CD4-positive, alpha-beta T cell treated with Interleukin-10 for 1 hour (primary cell): Measurements from ENCODE around the gene EED.
A peak's percentile ranks its signal among the peaks of the same experiment; 100 is the strongest.
"Not testable (repeated sequence)": the region's sequence is repeated elsewhere in the genome, so short reads cannot be mapped to it uniquely, and the experiment has no call there.

Experiments used
- DNase-seq: peaks from one replicate; pipeline ENCODE4 v3.0.0-alpha.2; 2020

Gene EED

DNA sequence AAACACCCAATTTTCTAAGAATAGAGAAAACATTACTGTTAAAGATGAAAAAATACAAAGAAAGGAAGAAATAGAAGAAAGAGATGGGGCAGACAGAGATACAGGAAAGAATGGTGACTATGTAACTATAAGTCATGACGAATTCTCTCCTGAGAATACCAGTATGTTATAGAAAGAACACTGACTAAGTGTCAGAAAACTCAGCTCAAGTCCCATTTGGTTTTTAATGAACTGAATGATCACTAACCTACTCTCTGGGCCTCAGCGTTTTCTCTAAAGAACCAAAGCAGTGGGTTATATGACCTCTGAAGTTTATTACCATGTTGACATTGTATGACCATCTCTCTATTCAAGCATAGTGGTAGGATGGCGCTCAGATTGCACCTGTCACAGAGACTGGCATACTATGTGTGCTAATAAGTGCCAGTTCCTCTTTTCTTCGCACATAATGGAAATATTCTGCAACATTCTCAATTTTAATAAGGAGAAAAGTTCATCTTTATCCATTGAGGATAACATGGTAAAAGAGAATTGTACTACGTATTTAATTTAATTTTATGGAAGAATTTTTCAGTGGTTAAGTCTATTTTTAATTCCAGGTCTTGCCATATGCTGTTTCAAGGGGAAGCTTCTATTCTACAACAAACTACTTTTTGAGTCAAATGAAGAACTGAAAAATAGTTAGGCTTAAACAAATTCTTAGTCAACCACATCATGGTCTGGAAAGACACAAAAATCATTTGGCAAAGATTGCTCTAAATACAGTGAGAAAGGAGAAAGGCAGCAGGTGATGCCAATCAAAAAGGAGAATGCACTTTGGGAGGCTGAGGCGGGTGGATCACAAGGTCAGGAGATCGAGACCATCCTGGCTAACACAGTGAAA lies 25.0 kb upstream of the EED start:
- DNase-seq, result no peak

DNA sequence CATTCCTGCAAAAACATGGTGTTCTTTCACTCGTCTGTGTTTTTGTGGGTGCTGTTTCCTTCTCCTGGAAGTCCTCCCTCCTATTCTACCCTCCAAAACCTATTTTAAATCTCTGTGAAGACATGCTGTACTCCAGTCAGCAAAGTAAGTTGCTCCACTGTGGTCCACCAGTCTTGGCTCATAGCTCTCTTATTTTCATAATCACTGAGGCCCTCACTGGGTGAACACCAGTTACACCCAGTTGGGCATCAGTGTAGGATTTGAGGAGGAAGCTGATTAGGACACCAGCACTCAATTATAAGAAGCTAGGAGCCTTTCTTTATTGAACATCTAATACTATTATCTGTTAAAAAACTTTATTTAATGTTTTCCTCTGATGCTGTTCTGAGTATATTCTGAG lies 23.9 kb upstream of the EED start:
- no peak for DNase-seq

DNA sequence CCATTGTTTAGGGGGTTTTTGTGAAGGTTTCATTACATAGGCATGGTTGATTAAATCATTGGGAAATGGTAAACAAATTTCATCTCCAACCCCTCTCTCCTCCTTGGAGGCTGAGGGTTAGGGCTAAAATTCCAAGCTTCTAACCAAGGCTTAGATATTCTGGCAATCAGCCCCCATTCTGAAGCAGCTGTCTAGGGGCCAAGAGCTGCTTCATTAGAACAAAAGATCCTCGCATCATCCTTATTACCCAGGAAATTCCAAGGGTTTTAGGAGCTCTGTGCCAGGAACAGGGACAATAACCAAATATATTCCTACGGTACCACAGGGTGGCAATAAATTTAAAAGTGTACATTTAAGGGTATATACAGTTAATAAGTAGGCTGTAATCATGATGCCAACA lies 22.5 kb upstream of the EED start:
- no peak for DNase-seq

DNA sequence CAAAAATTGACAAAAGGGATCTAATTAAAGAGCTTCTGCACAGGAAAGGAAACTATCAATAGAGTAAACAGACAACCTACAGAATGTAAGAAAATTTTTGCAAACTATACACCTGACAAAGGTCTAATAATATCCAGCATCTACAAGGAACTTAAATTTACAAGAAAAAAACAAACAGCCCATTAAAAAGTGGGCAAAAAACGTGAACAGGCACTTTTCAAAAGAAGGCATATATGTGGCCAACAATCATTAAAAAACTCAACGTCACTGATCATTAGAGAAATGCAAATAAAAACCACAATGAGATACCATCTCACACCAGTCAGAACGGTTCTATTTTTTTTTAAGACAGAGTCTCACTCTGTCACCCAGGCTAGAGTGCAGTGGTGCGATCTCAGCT lies 20.0 kb upstream of the EED start:
- DNase-seq, result not testable (repeated sequence)

DNA sequence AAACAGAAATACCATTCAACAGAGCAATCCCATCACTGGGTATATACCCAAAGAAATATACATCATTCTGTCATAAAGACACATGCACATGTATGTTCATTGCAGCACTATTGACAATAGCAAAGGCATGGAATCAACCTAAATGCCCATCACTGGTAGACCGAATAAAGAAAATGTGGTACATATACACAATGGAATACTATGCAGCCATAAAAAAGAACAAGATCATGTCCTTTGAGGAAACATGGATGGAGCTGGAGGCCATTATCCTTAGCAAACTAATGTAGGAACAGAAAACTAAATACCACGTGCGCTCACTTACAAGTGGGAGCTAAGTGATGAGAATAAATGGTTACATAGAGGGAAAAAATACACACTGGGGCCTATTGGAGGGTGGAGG lies 19.2 kb upstream of the EED start:
- DNase-seq, result not testable (repeated sequence)

DNA sequence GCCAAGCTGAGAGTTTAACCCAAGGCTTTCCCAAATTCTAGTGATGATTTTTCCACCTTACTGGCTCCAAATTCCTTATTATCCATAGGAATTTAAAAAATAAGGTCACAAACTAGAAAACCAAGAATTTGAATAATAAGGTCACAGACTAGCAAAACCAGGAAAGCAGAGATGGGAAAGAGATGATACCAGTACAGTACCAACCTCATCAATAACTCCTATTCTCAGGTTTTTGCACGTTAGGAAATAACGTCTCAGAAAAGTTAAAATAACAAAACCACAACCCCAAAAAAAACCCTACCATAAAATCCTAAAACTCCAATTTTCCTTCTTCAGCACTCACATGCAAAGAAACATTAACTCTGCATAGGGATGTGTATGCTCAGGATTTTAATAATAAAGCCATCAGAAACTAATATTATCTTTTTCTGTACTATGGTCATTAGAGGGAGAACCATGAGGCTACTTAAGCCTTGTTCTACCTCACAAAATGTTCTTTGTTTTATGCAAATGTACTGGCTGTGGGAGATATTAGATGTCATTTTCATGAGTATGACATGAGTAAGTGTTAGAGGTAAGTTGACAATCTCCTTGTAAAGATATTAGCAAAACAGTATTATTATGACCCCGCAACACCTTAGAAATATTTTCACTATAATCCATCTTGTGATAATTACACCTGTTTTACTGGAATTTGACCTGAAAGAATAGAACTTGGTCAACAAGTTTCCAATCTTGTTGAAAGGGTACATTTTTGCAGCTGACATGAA lies 16.1 kb upstream of the EED start:
- no peak for DNase-seq

DNA sequence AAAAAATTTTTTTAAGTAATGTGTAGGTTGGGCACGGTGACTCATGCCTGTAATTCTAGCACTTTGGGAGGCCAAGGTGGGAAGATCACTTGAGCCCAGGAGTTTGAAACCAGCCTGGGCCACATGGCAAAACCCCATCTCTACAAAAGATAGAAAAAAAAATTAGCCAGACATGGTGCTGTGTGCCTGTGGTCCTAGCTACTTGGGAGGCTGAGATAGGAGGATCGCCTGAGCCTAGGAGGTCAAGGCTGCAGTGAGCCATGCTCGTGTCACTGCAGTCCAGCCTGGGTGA lies 15.6 kb upstream of the EED start:
- not testable (repeated sequence) for DNase-seq

DNA sequence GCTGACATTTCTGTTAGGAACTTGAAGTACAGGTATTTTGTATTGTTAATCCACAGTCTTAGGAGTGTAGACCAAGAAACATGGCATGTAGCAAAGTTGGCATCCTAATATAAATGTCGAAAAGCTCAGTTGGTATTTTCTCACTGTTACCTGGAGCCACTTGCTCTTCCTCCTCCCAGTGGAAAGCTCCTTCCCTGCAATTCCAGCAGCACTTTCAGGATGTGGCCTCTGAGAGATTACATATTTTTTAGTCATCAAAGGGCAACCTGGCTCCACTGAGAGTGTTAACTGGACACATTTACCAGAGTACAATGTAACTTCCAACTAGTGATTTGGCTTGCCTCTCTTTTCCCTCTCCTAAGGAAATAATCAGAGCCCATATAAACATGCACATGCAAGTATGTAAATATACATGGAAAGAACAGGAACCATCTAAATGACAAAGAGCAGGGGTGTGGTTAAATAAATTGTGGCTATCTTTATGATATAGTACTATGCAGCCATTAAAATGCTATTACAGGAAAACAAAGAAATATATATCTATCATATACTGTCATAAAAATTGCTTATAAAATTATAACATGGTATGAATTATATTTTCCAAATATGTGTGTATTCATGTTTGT lies 14.3 kb upstream of the EED start:
- DNase-seq, result no peak

DNA sequence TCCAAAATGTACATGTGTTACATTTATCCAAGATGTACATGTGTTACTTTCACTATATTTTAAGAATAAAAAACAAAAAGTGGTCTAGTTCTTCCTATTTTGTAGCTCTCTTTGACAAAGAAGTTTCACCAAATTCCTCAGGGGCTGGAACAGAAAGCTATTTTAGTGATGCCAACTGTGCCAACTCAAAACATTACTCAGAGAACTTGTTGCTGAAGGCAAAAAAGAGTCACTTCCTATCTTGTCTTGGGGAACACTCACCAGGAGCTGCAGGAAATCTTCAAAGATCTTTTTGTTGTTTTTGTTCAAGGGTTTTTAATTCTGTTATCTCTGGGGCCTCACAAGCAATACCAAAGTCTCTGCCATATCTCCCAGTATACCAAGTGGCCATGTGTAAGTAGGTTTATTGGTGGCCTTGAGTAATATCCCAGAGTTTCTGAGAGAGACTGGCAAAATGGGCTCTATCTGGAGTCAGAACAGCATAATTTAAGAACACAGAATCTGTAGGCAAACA lies 13.6 kb upstream of the EED start:
- no peak for DNase-seq

DNA sequence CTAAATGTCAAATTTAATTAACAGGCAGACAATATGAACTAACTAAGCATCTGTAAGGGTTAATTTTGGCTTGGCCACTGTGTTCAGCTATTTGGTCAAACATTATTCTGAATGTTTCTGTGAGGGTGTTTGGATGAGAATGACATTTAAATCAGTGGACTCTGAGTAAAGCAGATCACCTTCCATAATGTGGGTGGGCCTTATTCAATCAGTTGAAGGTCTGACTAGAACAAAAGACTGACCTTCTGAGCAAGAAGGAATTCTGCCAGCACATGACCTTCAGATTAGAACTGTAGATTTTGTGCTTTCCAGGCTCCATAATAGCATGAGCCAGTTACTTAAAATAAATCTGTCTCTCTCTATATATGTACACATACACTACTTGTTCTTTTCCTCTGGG lies 12.0 kb upstream of the EED start:
- DNase-seq, result no peak

DNA sequence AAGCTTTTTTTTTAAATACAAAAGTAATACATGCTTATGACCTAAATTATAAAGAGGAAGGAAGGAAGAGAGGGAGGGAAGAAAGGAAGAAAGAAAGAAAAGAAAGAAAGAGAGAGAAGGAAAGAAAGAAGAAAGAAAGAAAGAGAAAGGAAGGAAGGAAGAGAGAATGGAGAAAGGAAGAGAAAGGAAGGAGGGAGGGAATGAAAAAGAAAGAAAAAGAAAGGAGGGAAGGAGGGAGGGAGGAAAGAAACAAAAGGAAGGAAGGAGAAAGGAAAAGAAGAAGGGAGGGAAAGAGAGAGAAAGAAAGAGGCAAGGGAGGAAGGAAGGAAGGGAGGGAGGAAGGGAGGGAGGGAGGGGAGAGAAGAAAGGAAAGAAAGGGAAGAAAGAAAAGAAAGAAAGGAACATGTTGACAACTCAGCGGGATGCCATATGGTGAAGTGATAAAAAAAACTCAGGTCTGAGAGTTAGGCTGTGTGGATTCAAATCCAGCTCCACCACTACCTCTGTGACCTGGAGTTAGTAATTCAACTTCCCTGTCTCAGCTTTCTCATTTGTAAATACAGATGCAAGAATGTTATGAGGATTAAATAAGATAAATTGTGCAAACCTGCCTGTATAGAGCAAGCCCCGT lies 9.6 kb upstream of the EED start:
- DNase-seq, result no peak

DNA sequence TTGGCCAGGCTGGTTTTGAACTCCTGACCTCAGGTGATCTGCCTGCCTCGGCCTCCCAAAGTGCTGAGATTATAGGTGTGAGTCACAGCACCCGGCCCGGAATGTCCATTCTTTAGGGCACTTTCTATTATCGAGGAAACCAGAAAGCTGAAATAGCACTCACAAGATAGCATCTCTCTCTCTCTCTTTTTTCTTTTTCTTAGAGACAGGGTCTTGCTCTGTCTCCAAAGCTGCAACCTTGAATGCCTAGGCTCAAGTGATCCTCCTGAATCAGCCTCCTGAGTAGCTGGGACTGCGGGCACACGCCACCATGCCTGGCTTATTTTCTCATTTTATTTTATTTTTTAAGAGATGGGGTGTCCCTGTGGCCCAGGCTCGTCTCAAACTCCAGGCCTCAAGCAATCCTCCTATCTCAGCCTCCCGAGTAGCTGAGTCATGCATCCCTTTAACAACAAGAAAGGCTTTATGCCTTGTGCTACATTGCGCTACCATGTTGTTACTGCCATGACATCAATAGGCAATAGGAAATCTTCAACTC lies 7.2 kb upstream of the EED start:
- no peak for DNase-seq

DNA sequence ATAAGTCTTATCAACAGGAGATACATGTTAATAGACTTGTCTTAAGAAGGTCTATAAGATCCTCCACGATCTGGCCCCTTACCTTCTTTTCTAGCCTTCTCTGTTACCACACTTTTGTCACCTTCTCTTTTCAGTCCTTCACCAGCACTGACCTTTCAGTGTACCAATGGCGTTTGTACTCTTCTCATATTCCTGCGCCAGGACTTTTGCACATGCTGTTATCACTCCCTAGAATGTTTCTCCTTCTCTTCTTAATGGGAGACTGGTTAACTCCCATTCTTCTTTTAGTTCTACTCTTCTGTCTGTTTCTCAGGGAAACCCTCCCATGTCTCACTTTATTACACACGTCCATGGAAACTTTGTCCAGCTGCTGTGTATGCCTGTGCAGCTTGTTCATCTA lies 4.4 kb upstream of the EED start:
- no peak for DNase-seq

DNA sequence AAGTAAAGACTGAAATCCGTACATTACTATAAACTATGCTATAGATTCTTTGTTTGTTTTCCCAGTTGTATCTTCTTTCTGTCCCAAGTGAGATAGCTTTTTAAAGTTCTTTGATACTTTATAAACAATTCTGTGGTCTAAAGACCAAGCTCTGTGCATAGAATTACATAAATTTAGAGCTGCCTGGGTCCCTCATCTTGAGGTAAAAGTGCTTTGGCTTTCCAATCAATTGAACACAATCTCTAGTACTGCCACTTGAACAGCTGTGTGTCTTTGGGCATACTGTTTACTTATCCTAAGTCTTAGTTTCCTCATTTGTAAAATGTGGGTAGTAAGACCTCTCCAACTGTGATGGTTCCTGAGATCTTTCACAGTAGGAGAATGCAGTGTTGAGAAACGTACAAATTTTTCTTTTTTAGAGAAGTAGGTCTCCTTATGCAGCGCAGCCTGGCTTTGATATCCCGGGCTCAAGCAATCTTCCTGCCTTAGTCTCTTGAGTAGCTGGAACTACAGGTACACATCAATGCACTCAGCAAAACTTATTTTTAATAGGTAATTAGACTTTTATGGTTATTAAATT lies 2.5 kb upstream of the EED start:
- no peak for DNase-seq

DNA sequence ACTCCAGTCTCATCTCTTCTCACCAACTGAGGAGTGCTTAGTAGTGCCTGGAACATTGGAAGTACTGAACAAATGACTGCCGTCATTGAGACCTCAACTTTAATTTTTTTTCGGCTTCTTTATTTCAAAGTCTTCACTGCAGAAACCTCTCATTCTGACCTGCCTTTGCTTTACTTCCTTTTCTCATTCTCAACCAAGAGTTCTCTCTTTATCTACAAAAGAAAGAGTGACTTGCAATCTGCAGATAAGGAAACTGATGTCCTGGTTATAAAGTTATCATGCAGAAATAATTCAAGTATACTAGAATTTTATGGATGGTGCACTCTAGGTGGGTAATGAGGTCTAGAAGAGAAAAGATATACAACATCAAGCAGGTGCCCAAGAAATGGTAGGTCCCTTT lies 1.2 kb upstream of the EED start:
- DNase-seq, result no peak

DNA sequence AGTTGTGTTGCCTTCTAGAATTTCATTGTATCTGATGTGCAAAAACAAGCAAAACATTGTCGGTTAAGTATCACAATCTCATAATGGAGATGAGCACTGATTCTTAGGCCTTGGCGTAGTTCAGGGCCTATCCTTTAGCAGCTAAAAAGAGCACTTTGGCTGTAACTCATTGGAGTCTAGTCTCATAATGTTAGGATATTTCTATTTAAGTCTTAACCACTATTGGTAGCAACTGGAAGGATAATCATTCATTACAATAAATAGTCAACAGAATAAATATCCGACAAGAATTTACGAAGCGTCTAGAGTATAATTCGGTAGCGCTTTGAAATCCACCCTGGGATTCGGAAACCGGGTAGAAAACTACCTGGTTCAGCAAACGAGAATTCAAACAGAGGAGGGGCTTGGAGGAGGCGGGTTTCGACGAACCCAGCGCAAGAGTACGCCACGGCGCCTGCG lies 461 bp upstream of the EED start:
- DNase-seq, result peak; percentile 92

DNA sequence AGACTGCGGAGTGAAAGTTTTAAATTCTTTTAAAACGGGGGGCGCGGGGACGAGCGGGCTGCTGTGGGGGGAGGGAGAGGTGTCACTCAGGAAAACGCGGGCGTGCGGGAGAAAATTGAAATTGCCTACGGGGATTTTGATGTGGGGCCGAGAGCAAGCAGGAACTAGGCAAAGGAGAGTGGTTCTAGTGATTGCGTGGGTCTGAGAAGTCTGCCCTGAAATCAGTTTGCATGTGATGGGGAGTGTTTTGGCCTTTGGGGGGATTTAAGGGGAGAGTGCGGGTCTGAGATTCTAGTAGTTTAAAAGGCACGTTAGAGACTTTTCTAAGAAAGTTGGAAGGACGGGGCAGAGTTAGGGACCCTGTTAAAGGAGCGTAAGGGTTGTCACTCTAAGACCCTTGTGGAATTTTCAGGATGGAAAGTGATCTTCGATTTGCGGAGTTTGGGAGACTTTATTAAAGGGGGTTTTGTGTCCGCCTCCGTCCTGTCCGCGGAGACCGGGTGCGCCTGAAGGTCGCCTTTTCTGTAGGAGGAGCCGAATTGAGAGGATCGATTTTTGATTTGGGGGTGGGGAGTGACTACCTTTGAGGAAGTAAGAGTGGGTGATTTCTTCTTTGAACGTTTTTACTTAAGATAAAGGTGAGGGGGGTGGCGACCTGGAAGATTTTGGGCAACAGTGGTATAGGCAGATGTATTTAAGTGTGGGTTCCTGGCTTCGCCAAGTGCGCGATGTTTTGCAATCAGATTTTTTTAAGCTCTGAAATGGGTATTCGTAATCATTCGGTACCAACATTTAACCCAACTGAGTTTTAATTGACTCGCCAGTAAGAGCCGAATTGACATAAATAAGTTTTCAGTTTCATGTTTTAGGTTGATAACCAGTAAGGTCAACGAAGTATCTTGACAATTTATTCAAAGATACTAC lies 1.1 kb downstream of the EED start:
- peak; percentile 46 for DNase-seq

DNA sequence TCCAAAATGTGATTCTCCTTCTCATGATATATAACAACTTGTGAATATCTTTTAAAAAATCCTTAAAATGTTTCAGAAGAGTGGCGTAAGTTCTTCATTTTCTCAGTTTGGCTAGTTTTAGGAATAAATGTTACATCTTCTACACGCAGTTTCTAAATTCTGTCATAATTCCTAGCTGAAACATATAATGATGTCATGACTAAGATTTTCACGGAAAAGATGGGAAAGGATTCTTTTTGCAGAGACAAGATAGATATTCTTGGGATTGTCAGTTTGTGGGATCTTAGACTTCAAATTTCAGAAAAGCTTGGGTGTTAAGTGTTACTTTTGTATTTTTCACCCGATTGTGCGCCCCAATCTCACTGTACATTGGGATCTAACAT lies 1.7 kb downstream of the EED start:
- no peak for DNase-seq

DNA sequence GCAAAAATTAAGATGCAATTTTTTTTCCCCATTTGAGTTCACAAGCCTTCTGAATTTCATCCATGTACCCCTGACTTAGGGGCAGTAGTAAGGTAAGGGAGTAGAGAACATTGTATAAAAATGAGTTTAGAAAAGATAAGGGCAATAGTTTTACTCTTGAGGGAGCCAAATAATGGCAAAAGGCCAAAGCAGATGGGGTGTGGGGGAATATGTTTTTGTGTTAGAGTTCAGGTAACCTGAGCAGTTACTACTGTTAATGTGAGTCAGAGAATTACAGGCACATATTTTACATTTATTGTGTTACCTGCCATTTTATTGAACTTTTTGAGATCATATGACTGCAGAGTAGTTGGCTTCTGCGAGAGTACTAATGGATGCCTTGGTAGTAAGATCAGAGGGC lies 3.1 kb downstream of the EED start:
- DNase-seq, result no peak

DNA sequence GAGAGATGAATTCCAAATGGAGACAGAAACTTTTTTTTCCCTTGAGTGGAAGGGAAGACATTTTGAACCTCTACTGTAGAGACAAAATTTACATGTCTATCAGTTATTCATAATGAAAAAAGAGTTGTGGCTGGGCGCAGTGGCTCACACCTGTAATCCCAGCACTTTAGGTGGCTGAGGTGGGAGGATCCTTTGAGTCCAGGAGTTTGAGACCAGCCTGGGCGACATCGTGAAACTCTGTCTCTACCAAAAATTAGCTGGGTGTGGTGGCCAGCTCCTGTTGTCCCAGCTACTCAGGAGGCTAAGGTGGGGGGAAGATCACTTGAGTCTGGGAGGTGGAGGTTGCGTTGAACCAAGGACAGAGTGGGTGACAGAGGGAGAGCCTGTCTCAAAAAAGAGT lies 4.1 kb downstream of the EED start:
- DNase-seq, result no peak

DNA sequence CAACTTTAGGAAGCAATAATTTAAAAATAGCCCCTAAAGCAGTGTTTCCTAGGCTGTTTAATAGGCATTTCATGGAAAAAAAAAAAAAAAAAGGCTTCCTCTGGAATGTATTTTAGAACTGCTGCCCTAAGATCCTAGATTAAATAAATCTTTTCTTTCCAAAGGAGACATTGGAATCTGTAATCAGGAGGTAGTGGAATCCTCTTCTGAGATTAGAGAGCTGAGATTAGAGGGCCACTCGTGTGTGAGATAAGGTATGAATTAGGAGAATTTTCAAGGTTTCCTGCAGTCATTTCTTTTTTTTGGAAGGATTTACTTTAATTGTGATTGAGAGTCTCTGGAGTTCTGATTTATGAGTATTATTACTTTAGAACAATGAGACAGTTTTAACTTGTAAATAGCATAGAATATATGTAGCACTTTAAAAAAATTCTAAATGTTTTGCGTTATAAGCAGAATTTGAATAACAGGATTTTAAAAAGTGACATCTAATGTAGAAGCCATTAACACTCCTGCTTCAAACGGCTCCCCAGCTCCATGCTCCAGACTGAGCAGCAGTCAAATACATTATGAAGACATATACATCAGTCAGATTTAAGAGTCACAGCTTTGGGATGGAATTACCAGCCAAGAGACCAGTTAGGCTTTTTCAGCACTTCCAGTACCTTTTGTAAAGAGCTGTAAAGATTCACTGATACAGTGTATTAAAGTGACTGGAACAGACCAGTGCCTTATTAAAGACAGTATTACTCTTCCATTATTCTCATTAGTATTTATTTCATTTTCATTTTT lies 5.0 kb downstream of the EED start:
- DNase-seq, result no peak
